Measurements from ENCODE around the gene NXPH2. TPM values are rescaled to one million over a fixed set of nuclear protein-coding genes. Genes with fewer than 3 reads are reported as not detected.

NXPH2 gene
- total and polyA plus RNA-seq, 2 donors (not counting 3 experiments of a cell fraction or from before 2014, with no cell fraction given): not detected

- Histone ChIP-seq H3K36me3 (ENCODE audit: control insufficient read depth in 2 of 2, extremely low read depth in 1 of 2, insufficient read depth in 2 of 2, low read length in 2 of 2) (no peaks in the 10 kb centered on the region), H3K27me3 (ENCODE audit: control insufficient read depth in 2 of 2, insufficient read depth in 2 of 2, low read length in 2 of 2) (no peaks in the 10 kb centered on the region), H4K20me1 (replicated peaks; ENCODE audit: control insufficient read depth, extremely low read depth, insufficient read depth, low read length) (no peaks in the 10 kb centered on the region), H3K9me1 (replicated peaks; ENCODE audit: control insufficient read depth, extremely low read depth, insufficient read depth, low read length) (no peaks in the 10 kb centered on the region), H3K4me1 (ENCODE audit: control insufficient read depth, extremely low read depth, insufficient read depth, low read length) (no peaks in the 10 kb centered on the region), H2AFZ (ENCODE audit: low read depth, low read length) (no peak overlapping the region), H3K27ac (ENCODE audit: insufficient read depth, low read depth, low read length) (no peak overlapping the region), H3K4me2 (ENCODE audit: insufficient read depth, low read length) (no peak overlapping the region), H3K9ac (replicated peaks; ENCODE audit: extremely low read depth, insufficient read depth, low read length) (no peak overlapping the region), H3K9me3 (replicated peaks; ENCODE audit: control insufficient read depth, insufficient read depth, low read length) (no peaks in the 10 kb centered on the region), H3K4me3 (replicated peaks in 1 of 3; ENCODE audit: insufficient read depth in 1 of 3, low read depth in 1 of 3, low read length in 3 of 3) (no peak overlapping the region), H3K79me2 (ENCODE audit: control insufficient read depth, insufficient read depth, low read length) (no peaks in the 10 kb centered on the region)
- ChIA-PET CTCF (no interaction called here), POLR2A (no interaction called here)
- TF ChIP-seq, protein P1, sequence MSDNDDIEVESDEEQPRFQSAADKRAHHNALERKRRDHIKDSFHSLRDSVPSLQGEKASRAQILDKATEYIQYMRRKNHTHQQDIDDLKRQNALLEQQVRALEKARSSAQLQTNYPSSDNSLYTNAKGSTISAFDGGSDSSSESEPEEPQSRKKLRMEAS (IDR thresholded peaks at IDR 0.05; ENCODE audit: insufficient read depth, insufficient read length): no peak
- TF ChIP-seq POLR2A (IDR thresholded peaks at IDR 0.05; ENCODE audit: low read depth, low read length): no peak
- no TSS peak for BruUV-seq (replicated peaks)
- FAIRE-seq (no peak), DNase-seq (ENCODE audit: low read depth, low spot score) (no peak)
- intact Hi-C loops (cut with micrococcal nuclease): no loop called here
- dilution Hi-C loops (cut with MboI; ENCODE audit: extremely low pct_ligation_motif_present, low sequenced_read_pairs): no loop called here
Observed at GRCh38 chr2:138703242-138703641, 76.9 kb downstream of the NXPH2 start.

- Histone ChIP-seq H3K9me1 (replicated peaks; ENCODE audit: control insufficient read depth, extremely low read depth, insufficient read depth, low read length) (no peaks in the 10 kb centered on the region), H3K36me3 (ENCODE audit: control insufficient read depth in 2 of 2, extremely low read depth in 1 of 2, insufficient read depth in 2 of 2, low read length in 2 of 2) (no peaks in the 10 kb centered on the region), H3K79me2 (ENCODE audit: control insufficient read depth, insufficient read depth, low read length) (no peaks in the 10 kb centered on the region), H3K4me2 (ENCODE audit: insufficient read depth, low read length) (no peak overlapping the region), H3K9ac (replicated peaks; ENCODE audit: extremely low read depth, insufficient read depth, low read length) (no peak overlapping the region), H3K9me3 (replicated peaks; ENCODE audit: control insufficient read depth, insufficient read depth, low read length) (no peaks in the 10 kb centered on the region), H2AFZ (ENCODE audit: low read depth, low read length) (no peak overlapping the region), H3K4me1 (ENCODE audit: control insufficient read depth, extremely low read depth, insufficient read depth, low read length) (no peaks in the 10 kb centered on the region), H3K4me3 (replicated peaks in 1 of 3; ENCODE audit: insufficient read depth in 1 of 3, low read depth in 1 of 3, low read length in 3 of 3) (no peak overlapping the region), H3K27ac (ENCODE audit: insufficient read depth, low read depth, low read length) (no peak overlapping the region), H3K27me3 (ENCODE audit: control insufficient read depth in 2 of 2, insufficient read depth in 2 of 2, low read length in 2 of 2) (no peaks in the 10 kb centered on the region), H4K20me1 (replicated peaks; ENCODE audit: control insufficient read depth, extremely low read depth, insufficient read depth, low read length) (no peaks in the 10 kb centered on the region)
- ChIA-PET CTCF (no interaction called here), POLR2A (no interaction called here)
- FAIRE-seq: no peak
- DNase-seq (ENCODE audit: low read depth, low spot score): no peak
- no peak for TF ChIP-seq EZH2 (IDR thresholded peaks at IDR 0.05; ENCODE audit: borderline replicate concordance, low read depth, low read length, severe bottlenecking)
- TF ChIP-seq MYC (IDR thresholded peaks at IDR 0.05; ENCODE audit: low read depth, low read length): no peak
- no peak for TF ChIP-seq POLR2A (IDR thresholded peaks at IDR 0.05; ENCODE audit: low read depth, low read length)
- no peak for TF ChIP-seq GATA2 (IDR thresholded peaks at IDR 0.05; ENCODE audit: insufficient read depth, insufficient read length, low read depth, low read length)
- TF ChIP-seq, protein P1 (IDR thresholded peaks at IDR 0.05; ENCODE audit: insufficient read depth, insufficient read length): no peak
- TF ChIP-seq FOS (IDR thresholded peaks at IDR 0.05; ENCODE audit: borderline replicate concordance, insufficient read depth, low read length): no peak
- no peak for TF ChIP-seq JUN (IDR thresholded peaks at IDR 0.05; ENCODE audit: borderline replicate concordance, insufficient read depth, insufficient read length, low read depth)
- TF ChIP-seq POLR2AphosphoS5 (IDR thresholded peaks at IDR 0.05; ENCODE audit: insufficient read depth, low read depth, low read length): no peak
- TF ChIP-seq, protein P2, sequence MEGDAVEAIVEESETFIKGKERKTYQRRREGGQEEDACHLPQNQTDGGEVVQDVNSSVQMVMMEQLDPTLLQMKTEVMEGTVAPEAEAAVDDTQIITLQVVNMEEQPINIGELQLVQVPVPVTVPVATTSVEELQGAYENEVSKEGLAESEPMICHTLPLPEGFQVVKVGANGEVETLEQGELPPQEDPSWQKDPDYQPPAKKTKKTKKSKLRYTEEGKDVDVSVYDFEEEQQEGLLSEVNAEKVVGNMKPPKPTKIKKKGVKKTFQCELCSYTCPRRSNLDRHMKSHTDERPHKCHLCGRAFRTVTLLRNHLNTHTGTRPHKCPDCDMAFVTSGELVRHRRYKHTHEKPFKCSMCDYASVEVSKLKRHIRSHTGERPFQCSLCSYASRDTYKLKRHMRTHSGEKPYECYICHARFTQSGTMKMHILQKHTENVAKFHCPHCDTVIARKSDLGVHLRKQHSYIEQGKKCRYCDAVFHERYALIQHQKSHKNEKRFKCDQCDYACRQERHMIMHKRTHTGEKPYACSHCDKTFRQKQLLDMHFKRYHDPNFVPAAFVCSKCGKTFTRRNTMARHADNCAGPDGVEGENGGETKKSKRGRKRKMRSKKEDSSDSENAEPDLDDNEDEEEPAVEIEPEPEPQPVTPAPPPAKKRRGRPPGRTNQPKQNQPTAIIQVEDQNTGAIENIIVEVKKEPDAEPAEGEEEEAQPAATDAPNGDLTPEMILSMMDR (IDR thresholded peaks at IDR 0.05; ENCODE audit: extremely low read depth in 1 of 2, insufficient read depth in 1 of 2, low read depth in 1 of 2, low read length in 2 of 2): no peak
- intact Hi-C loops (cut with micrococcal nuclease): no loop called here
- dilution Hi-C loops (cut with MboI; ENCODE audit: extremely low pct_ligation_motif_present, low sequenced_read_pairs): no loop called here
- BruUV-seq (replicated peaks): no TSS peak
Observed at GRCh38 chr2:138700716-138701115, 79.5 kb downstream of the NXPH2 start.

Measured in endothelial cell of umbilical vein (primary cell).